Kidney (tissue), 14 donors: ENCODE results near the gene KLF13. TPM values are rescaled to one million over a fixed set of nuclear protein-coding genes. Genes with fewer than 3 reads are reported as not detected.
A peak's percentile ranks its signal among the peaks of the same experiment; 100 is the strongest.

ENCODE experiments used
- DNase-seq, 5 donors: peaks; one replicate each; pipeline ENCODE4 v3.0.0-alpha.2; 2013 to 2020
- FAIRE-seq: peaks from 2 replicates; lab custom pipeline; 2012; peaks lifted over from hg19 to GRCh38; lab: Jason Lieb, UNC
- H3K27ac ChIP-seq, 2 donors: one replicate each; pipeline ENCODE4 v1.7.0; 2013; ENCODE audit warnings: low read depth in 2 of 2, low read length in 2 of 2, inconsistent platforms in 1 of 2
- H3K27me3 ChIP-seq: one replicate; pipeline ENCODE4 v1.7.1; 2013; ENCODE audit warnings: low read length, inconsistent platforms; ENCODE audit not compliant: control insufficient read depth, insufficient read depth
- H3K36me3 ChIP-seq, 3 donors: one replicate each; pipeline versions ENCODE4 v1.7.0 to v1.7.1; 2013; ENCODE audit warnings: low read length in 3 of 3, control low read depth in 1 of 3, inconsistent platforms in 1 of 3; ENCODE audit not compliant: insufficient read depth in 3 of 3, control insufficient read depth in 2 of 3
- H3K4me1 ChIP-seq, 3 donors: one replicate each; pipeline versions ENCODE4 v1.7.0 to v1.7.1; 2013; ENCODE audit warnings: low read length in 3 of 3, inconsistent platforms in 1 of 3, low read depth in 1 of 3; ENCODE audit not compliant: control insufficient read depth in 2 of 3, insufficient read depth in 2 of 3
- H3K4me3 ChIP-seq, 3 donors: one replicate each; pipeline versions ENCODE4 v1.7.0 to v1.8.1; 2013; ENCODE audit warnings: low read length in 3 of 3, control low read depth in 1 of 3, inconsistent platforms in 1 of 3
- H3K9ac ChIP-seq, 3 donors: one replicate each; pipeline versions ENCODE4 v1.7.0 to v1.7.1; 2013; ENCODE audit warnings: low read length in 3 of 3, control low read depth in 1 of 3, inconsistent platforms in 1 of 3
- H3K9me3 ChIP-seq, 3 donors: one replicate each; pipeline versions ENCODE4 v1.7.0 to v1.7.1; 2013; ENCODE audit warnings: low read length in 3 of 3, control low read depth in 1 of 3, inconsistent platforms in 1 of 3; ENCODE audit not compliant: control insufficient read depth in 2 of 3, insufficient read depth in 1 of 3
- CTCF ChIP-seq: IDR thresholded peaks from 3 replicates; pipeline ENCODE4 v1.5.1; 2012; ENCODE audit warnings: mild to moderate bottlenecking, moderate library complexity, borderline replicate concordance; ENCODE audit not compliant: insufficient read depth; ENCODE audit errors: extremely low read depth
- intact Hi-C: fragments of 100-400 bp; cut with DNase I; formaldehyde crosslinking; loops from one replicate; pipeline ENCODE4 v1.11.1; 2022
- polyA plus RNA-seq: library from polyadenylated mRNA; stranded (reverse); fragments of 350-450 nt; fragmentation: Illumina TruSeq; extraction: RNeasy Lipid Tissue Mini Kit (QIAGEN cat#74804); gene quantifications from one replicate; pipeline ENCODE4 v1.2.3, GENCODE V29; 2014; ENCODE audit warnings: low read depth, low replicate concordance; ENCODE audit not compliant: insufficient read depth
- total RNA-seq: library from RNA; stranded (reverse); fragmentation: NEBNext Ultra II Directional; extraction: Animal tissue kit (Norgen Biotek cat#: 25700); gene quantifications from one replicate; pipeline ENCODE4 v1.2.1, GENCODE V29; 2021
- donor health status: control.
- donor health status: control.
- donor health status: control.
- donor health status: control.
- donor health status: control.
- donor health status: DM: yes; HTN: yes; CAD: no.
- donor health status: Normal renal cell carcinoma (clear cell type).

Gene KLF13
- total and polyA plus RNA-seq, 2 donors from 2014 or later: 55.5 to 123 TPM

- Histone ChIP-seq H3K4me1 (peaks cover 5 to 38% (median 33%) of the 10 kb centered on the region in 3 donors), H3K4me3 (peak overlapping the region; percentile 41 to 70 (median 49)), H3K27me3 (no peaks in the 10 kb centered on the region), H3K27ac (peak overlapping the region; percentile 94 to 95), H3K9ac (peak overlapping the region in 1 of 3 donors; percentile 41), H3K36me3 (no peaks in the 10 kb centered on the region), H3K9me3 (no peaks in the 10 kb centered on the region)
- DNase-seq (peak; percentile 69 to 92 (median 84)), FAIRE-seq (no peak)
- TF ChIP-seq CTCF: peak; percentile 1
- intact Hi-C loops: no loop called here
Measured at GRCh38 chr15:31327669-31328427, 1.2 kb downstream of the KLF13 start.

GRCh38 chr15:31328428-31328968, 1.9 kb downstream of the KLF13 start:
- peak overlapping the region in 2 of 3 donors; percentile 41 to 71 for H3K9ac ChIP-seq
- no peak for FAIRE-seq
- H3K4me3 ChIP-seq: peak overlapping the region; percentile 61 to 86 (median 70)
- peak in 1 of 5 donors; percentile 89 for DNase-seq
- H3K9me3 ChIP-seq: no peaks in the 10 kb centered on the region
- intact Hi-C loops: no loop called here
- peak overlapping the region; percentile 94 to 95 for H3K27ac ChIP-seq
- no peaks in the 10 kb centered on the region for H3K36me3 ChIP-seq
- no peak for TF ChIP-seq CTCF
- peaks cover 5 to 43% (median 33%) of the 10 kb centered on the region in 3 donors for H3K4me1 ChIP-seq
- H3K27me3 ChIP-seq: no peaks in the 10 kb centered on the region

- H3K27ac ChIP-seq: peak overlapping the region; percentile 94 to 95
Measured at GRCh38 chr15:31328969-31329639, 2.5 kb downstream of the KLF13 start.

More at GRCh38 chr15:31328969-31329639, 2.5 kb downstream of the KLF13 start:
- Histone ChIP-seq H3K36me3 (no peaks in the 10 kb centered on the region), H3K27me3 (no peaks in the 10 kb centered on the region), H3K4me3 (peak overlapping the region; percentile 61 to 86 (median 70)), H3K4me1 (peaks cover 5 to 48% (median 38%) of the 10 kb centered on the region in 3 donors), H3K9ac (peak overlapping the region in 2 of 3 donors; percentile 41 to 71), H3K9me3 (no peaks in the 10 kb centered on the region)
- peak in 4 of 5 donors; percentile 39 to 86 (median 68) for DNase-seq
- no peak for TF ChIP-seq CTCF
- FAIRE-seq: no peak
- intact Hi-C loops: no loop called here
